GM12875 (cell line): ENCODE data around the gene SF3A1.

Experiments used
- H3K4me3 ChIP-seq: one replicate; pipeline ENCODE4 v1.5.1; 2011; ENCODE audit warnings: low read depth, low read length, control low read depth
- TF ChIP-seq, protein P1 (sequence below): IDR thresholded peaks from 2 replicates; pipeline ENCODE4 v1.5.1; 2011; ENCODE audit warnings: low read depth, mild to moderate bottlenecking, control low read depth, inconsistent platforms, low read length, moderate library complexity, borderline replicate concordance; ENCODE audit not compliant: insufficient read depth

Gene SF3A1

GRCh38 chr22:30392661-30393321 lies 36.1 kb upstream of the SF3A1 start:
- TF ChIP-seq, protein P1, sequence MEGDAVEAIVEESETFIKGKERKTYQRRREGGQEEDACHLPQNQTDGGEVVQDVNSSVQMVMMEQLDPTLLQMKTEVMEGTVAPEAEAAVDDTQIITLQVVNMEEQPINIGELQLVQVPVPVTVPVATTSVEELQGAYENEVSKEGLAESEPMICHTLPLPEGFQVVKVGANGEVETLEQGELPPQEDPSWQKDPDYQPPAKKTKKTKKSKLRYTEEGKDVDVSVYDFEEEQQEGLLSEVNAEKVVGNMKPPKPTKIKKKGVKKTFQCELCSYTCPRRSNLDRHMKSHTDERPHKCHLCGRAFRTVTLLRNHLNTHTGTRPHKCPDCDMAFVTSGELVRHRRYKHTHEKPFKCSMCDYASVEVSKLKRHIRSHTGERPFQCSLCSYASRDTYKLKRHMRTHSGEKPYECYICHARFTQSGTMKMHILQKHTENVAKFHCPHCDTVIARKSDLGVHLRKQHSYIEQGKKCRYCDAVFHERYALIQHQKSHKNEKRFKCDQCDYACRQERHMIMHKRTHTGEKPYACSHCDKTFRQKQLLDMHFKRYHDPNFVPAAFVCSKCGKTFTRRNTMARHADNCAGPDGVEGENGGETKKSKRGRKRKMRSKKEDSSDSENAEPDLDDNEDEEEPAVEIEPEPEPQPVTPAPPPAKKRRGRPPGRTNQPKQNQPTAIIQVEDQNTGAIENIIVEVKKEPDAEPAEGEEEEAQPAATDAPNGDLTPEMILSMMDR, result no peak
- H3K4me3 ChIP-seq, result no peak overlapping the region

DNA sequence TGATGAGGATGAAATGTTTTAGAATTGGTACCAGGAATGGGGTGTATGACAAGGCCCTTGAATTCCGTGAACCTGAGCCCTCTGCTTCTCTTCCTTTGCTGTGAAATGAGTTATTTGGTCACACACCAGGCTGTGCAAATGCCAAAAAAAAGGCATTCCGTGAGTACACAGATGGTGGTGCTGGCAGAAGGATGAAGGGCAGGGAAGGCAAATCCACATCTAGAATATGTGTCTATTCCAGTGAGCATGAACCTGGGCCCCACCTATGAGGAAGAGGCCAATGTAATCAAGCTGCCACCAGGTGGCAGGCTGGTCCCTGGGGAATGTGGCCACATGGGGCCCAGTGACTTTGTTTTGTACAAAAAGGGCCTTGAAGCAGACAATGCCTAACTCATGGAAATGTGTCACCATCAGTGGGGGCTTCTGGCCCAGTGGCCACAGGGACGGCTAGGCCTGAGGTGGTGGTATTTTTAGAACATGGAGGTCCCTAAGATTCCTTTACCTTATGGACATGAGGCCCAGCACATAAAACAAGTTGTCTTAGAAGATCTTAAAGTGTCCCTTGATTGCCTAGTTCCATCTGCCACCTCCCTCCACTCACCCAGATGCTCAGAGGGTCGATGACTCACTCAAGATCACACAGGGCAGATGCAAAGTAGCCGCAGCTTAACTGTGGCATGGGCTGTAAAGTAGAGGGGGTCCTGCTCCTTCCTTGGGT lies 34.4 kb upstream of the SF3A1 start:
- no peak overlapping the region for H3K4me3 ChIP-seq
- TF ChIP-seq, protein P1, result peak; percentile 88

- peak within 1 kb of the TSS; percentile 60 for H3K4me3 ChIP-seq
- TF ChIP-seq, protein P1, result peak; percentile 90
Measured at GRCh38 chr22:30386960-30387827, 30.5 kb upstream of the SF3A1 start, which contains the start of gene RNF215. RNF215 (minus strand) TSS chr22:30387411; CDS start chr22:30387313, 98 bp downstream.

DNA sequence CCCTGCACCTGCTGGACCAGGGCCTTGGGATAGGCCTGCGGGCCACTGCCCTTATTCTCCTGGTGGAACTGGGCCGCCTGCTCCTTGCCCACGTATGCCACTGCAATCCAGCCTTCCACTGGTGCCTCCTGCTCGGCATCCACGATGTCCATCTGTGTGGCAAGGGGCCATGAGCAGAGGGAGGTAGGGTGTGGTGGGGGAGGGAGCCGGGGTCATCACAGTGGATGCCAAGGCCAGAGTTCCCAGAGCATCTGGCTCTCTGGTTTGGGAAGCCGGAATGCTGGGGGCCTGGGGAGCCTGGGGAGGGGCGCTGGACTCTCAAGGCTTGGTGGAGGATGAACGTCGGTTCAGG lies 29.9 kb upstream of the SF3A1 start:
- peak overlapping the region; percentile 60 for H3K4me3 ChIP-seq
- TF ChIP-seq, protein P1, result no peak

DNA sequence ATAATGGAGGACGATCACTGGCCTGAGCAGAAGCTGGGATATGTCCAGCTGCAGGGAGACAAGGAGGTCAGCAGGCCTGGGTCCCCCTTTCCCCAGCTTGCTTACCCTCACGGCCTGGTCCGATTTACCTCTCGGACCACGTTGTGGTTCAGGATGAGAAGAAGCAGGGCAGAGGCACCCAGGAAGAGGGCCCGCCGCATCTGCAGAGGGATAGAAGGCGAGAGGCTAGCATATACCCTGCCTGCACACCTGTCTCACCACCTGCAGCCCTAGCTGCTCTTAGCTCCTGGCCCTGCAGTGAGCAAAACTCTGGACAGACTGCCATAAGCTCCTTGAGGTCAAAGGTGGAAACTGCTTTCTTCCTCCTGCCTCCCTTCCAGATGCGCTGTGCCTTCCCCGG lies 29.2 kb upstream of the SF3A1 start:
- no peak overlapping the region for H3K4me3 ChIP-seq
- TF ChIP-seq, protein P1, result no peak

DNA sequence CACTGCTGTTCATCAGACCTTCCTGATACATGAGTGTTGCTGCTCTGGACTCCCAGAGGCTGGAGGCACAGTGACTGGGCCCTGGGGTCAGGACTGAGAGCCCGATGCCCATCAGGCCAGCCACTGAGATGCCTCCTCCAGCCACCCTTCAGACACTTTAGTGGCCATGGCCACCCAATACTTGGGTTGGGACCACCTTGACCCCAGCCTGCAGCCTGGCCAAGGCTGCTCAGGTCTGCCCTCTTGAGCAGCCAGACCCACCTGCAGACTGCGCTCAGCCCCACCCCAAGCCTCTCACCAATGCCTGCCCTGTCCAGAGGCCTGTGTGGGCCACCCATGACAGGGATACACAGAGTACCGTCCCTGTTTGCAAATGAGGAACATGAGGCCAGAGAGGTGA lies 26.4 kb upstream of the SF3A1 start:
- no peak overlapping the region for H3K4me3 ChIP-seq
- TF ChIP-seq, protein P1, result no peak
